GM21526 (cell line): ENCODE data around the gene SMIM44.
"Not testable (repeated sequence)": the region's sequence is repeated elsewhere in the genome, so short reads cannot be mapped to it uniquely, and the experiment has no call there.

ENCODE experiments used
- ATAC-seq: cut with Tn5 transposase; IDR thresholded peaks from one replicate; pipeline ENCODE4 v1.9.1; 2021; ENCODE audit warnings: moderate library complexity; ENCODE audit not compliant: unreplicated experiment, low FRiP score

Gene SMIM44

GRCh38 chr19:3518255-3518654 lies 35.0 kb upstream of the SMIM44 start:
- no peak for ATAC-seq

- ATAC-seq = no peak
Observed at GRCh38 chr19:3517638-3518037, 34.4 kb upstream of the SMIM44 start.

DNA sequence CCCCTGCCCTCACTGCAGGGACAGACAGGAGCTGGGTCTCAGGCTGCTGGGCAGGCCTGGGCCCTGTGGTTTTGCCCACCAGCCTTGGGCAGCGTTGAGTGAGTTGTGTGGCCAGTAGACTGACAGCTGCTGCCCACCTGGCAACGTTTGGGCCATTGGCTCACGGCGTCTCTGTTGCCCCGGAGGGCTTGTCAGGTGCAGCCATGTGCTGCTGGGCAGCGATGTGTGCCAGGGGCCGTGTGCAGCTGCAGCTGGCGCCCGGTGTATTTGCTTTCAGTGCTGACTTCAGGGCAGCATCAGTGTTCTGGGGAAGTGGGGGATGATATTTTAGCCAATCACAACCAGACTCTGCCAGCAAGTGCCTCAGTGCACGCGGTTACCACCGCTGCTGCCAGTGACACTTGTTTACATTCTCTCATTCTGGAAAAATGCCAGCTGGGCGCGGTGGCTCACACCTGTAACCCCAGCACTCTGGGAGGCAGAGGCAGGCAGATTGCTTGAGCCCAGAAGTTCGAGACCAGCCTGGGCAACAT lies 33.5 kb upstream of the SMIM44 start:
- no peak for ATAC-seq

DNA sequence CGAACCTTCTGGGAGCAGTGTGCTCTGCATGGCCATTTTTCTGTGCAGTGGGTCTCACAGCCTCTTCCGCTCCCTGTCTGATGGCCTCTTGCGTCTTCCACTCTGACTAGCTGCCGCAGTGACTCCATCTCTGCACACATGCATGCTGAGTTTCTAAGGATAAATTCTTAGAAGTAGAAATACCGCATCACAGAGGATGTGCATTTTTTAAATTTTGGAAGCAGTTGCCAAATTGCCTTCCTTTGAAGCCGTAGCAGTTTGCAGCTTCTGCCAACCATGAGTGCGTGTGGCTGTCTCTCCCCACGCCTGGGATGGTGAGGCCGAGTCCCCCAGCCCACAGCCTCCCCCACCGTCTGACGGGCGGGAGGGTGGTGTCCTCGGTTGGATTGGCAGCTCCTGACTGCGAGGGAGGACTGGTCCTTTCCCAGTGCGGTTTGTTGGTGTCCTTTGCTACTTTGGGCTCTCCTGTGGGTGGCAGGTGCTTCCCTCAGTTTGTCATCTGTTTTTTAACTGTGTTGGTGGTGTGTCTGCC lies 32.7 kb upstream of the SMIM44 start:
- no peak for ATAC-seq

DNA sequence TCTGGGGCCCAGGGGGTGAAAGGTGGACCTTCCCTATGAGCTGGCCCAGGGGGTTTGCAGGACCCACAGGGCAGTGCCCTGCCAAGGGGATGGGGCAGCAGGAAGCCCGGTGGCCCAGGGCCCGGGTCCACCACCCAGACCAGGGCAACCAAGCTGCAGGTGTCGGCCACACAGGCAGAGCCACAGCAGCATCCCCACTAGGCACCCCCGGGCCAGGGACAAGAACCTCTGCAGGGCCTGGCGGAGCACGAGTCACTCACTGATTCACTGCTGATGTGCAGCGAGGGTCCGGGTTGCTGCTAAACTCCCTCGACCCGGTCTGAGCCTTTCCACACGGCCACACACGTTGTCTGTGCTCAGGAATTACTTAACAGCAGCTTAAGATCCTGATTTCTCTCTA lies 31.7 kb upstream of the SMIM44 start:
- ATAC-seq = no peak

- no peak for ATAC-seq
Observed at GRCh38 chr19:3513229-3514140, 30.2 kb upstream of the SMIM44 start.

DNA sequence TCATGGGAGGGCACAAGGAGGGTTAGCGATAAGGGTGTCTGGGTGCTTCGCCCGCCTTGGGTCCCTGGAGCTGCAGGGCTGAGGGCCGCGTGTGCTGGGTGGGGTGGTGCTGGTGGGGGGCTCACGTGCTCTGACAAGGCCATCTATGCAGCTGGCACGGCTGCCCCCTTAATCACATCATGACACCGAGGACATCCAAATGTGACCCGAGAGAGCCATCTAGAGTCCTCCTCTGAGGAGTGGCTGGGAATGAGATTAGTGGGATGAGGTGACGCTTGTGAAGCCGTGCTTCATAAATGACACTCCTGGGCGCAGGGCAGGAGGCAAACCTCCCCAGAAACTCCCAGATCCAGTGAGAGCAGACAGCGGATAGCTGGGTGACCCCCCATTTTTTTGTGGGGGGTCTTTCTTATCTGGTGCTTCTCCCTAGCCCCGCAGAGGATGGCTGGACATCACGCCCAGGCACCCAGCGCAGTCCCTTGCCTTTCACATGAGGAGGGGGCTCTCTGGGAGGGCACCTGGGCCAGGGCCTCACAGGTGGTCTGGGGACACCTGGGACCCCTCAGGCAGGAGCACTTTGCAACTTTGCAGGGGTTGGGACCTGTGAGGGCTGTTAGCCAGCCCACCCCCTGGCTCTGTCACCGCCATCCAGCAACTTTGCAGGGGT lies 29.5 kb upstream of the SMIM44 start:
- ATAC-seq = no peak

DNA sequence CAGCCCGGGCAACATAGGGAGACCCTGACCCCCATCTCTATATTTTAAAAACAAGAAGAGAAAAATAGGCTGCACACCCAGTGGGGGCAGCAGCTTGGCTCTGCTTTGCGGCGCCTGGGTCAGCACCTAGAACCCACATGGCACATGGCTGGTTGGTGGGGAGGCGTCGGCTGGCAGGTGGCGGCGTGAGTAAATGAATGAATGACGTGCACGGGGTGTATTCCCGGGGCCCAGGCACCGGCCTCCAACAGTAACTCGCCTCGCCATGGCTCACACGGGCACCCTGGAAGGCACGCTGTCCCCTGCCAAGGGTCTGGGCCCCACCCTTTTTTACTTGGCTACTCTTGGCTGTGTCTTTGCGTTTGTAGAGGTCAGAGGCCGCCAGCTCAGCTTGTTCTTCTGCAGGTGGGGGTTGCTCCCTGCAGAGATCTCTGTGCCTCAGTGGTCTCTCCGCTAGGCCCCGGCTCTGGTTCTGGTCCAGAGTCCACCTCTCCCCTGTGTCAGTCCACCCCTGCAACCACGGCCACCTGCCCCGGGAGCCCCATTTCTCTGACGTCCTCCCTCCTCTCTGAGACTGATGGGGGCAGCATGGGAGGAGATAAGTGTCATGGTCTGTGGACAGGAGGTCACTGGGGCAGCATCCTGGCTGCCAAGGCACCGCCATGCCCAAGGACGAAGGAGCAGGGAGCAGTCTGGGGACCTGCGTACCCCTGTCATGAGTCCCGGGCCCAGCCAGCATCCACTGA lies 28.4 kb upstream of the SMIM44 start:
- ATAC-seq = no peak

DNA sequence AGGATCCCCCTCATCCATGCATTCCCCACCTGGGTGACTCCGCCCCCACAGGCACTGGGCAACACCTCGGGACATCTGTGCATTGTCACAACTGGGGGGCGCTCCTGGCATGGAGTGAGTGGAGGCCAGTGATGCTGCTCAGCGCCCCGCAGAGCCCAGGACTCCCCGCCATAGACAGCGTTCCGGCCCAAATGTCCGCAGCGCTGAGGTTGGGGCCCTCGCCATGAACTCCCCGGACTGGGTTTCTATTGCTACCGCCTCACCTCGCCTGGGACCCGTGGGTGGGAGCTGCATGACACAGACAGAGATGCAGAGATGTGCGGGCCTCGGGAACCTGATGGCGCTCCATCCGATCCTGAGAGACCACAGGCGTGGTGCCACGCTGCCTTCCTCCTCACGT lies 27.5 kb upstream of the SMIM44 start:
- ATAC-seq = no peak

GRCh38 chr19:3509566-3509989 lies 26.3 kb upstream of the SMIM44 start:
- no peak for ATAC-seq

DNA sequence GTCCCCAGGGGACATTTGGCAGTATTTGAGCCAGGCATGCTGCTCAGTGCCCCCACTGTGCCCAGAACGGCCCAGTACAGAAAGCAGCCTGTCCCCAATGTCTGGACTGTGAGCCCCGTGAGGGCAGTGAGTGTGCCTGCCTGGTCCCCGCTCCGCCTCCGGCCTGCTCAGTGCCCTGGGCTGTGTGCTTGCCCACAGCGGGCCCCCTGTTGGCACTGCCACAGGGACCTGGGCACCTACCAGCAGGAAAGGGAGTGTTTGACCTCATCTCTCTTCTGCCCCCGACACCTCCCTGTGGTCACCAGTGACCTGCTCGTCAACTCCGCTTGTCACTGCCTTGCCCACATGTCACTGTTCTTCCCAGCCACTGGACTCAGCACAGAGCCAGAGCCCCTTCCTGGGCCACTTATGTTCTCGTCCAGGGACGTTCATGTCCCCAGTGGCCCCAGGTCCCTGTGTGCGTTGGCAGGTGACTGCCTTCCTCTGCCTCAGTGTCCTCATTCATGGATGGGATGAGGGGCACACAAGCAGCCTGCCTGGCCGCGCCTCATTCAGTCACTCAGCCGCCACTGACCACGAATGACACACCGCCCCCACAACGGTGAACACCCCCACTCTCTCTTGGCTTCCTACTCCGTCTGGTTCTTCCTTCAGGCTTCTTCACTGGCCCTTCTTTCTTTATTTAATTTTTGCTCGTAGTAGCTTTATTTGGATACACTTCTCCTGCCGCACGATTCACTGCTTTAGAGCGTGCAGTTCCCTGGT lies 25.7 kb upstream of the SMIM44 start:
- ATAC-seq = no peak

DNA sequence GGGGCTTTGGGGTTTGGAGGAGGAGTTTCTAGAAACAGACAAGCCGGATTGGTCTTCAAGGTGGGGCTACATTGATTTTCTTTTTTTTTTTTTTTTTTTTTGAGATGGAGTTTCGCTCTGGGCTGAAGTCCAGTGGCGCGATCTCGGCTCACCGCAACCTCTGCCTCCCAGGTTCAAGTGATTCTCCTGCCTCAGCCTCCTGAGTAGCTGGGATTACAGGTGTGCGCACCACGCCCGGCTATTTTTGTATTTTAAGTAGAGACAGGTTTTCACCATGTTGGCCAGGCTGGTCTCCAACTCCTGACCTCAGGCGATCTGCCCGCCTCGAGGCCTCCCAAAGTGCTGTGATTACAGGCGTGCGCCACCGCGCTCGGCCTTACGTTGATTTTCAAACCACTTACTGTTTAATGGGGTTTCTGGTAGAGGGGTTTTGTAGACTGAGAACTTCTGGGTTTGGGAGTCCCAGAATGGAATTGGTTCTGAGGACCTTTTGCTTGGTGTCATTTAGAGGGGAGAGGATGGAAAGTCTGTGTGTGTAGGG lies 24.9 kb upstream of the SMIM44 start:
- ATAC-seq = not testable (repeated sequence)

- ATAC-seq = no peak
Observed at GRCh38 chr19:3507371-3508120, 24.3 kb upstream of the SMIM44 start.

- ATAC-seq = peak; percentile 18
Observed at GRCh38 chr19:3506384-3507340, 23.4 kb upstream of the SMIM44 start.

DNA sequence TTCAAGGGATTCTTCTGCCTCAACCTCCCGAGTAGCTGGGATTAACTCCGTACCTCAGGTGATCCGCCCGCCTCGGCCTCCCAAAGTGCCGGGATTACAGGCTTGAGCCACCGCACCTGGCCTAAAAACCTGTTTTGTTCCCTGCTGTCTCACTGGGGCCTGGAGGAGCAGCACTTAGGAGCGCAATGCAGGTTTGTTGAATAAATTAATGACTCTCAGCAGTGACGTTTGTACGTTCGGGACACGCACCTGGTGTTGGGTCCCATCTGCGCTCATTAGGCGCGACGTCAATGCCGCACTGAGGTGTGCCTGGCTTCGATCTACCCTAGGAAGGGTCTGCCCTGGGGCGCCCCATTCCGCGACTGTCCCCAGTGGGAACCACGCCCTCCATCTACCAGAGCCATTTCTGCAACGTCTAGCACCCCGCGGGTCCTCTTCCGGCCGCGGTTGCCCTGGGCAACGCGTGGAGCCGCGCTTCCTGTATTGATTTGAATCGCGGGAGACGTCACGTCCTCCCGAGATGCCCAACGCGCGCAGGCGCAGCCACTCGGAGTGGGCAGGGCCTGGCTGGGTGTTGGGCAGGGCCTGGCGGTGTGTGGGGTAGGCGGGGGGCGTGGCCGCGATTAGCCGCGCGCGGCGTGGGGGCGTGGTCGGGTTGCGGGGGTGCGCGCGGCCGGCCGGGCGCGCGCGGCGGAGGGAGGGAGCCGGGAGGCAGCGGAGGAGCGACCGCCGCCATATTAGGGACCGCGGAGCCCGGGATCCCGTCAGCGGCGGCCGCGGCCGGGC lies 22.6 kb upstream of the SMIM44 start, which contains the start of gene FZR1:
Gene FZR1 (plus strand): TSS at position 714 of the 786 bp plus-strand sequence. CDS start 16,679 bp downstream, outside the sequence.
- peak; percentile 80 for ATAC-seq

DNA sequence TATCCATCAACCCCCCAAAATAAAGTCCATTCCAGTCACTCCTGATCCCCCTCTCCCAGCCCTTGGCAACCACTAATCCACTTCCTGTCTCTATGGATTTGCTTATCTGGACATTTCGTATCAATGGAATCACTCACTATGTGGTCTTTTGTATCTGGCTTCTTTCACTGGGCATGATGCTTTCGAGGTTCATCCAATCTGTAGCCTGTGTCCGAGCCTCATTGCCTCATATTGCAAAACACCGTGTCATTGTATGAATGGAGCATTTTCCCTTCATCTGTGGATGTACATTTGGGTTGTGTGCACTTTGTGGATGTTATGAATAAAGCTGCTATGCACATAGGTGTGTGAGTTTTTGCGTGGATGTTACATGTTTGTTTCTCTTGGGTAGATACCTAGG lies 21.5 kb upstream of the SMIM44 start:
- no peak for ATAC-seq

DNA sequence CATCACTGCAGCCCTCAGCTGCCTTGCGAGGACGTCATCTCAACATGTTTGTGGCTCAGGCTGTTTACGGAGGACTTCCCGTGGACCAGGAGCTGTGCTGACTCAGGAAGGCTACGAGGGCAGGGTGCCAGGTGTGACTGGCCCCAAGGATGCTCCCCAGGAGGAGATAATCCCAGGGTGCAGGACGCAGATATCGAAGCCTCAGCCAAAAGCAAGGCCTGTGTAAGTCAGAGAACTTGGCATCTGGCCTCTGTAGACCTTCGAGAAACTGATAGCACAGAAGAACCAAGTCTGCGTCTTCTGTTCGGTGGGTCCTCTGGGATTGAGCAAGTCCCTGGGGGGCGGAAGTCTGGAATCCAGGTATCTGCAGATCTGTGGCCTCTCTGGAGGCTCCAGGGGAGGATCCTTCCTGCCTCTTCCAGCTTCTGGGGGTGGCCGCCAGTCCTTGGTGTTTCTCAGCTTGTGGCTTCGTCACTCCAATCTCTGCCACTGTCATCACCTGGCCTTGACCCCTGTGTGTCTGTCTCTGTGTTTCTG lies 19.9 kb upstream of the SMIM44 start:
- ATAC-seq = no peak
